GM18508 (cell line): ENCODE results near the gene CHRNA10.

Experiments
- ATAC-seq: cut with Tn5 transposase; IDR thresholded peaks from one replicate; pipeline ENCODE4 v1.9.1; 2021; ENCODE audit warnings: moderate number of reproducible peaks; ENCODE audit not compliant: insufficient read depth, unreplicated experiment

Gene CHRNA10, protein sequence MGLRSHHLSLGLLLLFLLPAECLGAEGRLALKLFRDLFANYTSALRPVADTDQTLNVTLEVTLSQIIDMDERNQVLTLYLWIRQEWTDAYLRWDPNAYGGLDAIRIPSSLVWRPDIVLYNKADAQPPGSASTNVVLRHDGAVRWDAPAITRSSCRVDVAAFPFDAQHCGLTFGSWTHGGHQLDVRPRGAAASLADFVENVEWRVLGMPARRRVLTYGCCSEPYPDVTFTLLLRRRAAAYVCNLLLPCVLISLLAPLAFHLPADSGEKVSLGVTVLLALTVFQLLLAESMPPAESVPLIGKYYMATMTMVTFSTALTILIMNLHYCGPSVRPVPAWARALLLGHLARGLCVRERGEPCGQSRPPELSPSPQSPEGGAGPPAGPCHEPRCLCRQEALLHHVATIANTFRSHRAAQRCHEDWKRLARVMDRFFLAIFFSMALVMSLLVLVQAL

GRCh38 chr11:3671334-3672254, at the start of gene CHRNA10:
Gene CHRNA10, minus strand, starts transcription at chr11:3671384. Its CDS starts 72 bp downstream, at chr11:3671312.
- no peak for ATAC-seq

- ATAC-seq: no peak
Observed at GRCh38 chr11:3712274-3712673, 41.1 kb upstream of the CHRNA10 start.

- no peak for ATAC-seq
Observed at GRCh38 chr11:3710485-3711259, 39.5 kb upstream of the CHRNA10 start.

GRCh38 chr11:3709977-3710376, 38.8 kb upstream of the CHRNA10 start:
- no peak for ATAC-seq

DNA sequence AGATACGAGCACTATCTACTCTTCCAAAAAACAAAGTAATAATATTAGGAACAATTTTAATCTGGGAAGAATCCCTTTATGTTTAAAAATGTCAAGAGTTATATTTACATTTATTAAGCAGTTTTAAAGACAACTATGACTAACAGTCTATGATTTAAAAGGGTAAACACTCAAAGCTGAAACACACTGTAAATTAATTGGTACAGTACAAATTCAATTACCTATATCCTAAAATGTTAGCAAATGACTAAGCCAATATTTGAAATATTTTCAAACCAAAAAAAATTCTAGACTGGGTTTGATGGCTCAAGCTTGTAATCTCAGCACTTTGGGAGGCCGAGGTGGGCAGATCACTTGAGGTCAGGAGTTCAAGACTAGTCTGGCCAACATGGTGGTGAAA, 36.0 kb upstream of the CHRNA10 start:
- ATAC-seq: no peak

GRCh38 chr11:3703383-3703782, 32.2 kb upstream of the CHRNA10 start:
- ATAC-seq: no peak

GRCh38 chr11:3700910-3701309, 29.7 kb upstream of the CHRNA10 start:
- ATAC-seq: no peak

- no peak for ATAC-seq
Observed at GRCh38 chr11:3700410-3700809, 29.2 kb upstream of the CHRNA10 start.

DNA sequence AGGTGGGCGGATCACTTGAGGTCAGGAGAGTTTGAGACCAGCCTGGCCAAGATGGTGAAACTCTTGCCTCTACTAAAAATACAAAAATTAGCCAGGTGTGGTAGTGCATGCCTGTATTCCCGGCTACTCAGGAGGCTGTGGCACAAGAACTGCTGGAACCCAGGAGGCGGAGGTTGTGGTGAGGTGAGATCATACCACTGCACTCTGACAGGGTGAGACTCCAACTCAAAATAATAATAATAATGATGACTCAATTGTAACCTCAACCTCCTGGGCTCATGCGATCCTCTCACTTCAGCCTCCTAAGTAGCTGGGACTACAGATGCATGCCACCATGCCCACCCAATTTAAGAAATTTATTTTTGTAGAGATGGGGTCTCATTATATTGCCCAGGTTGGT, 15.6 kb upstream of the CHRNA10 start:
- no peak for ATAC-seq

GRCh38 chr11:3685923-3686322, 14.7 kb upstream of the CHRNA10 start:
- ATAC-seq: no peak

GRCh38 chr11:3684819-3685172, 13.6 kb upstream of the CHRNA10 start:
- no peak for ATAC-seq

DNA sequence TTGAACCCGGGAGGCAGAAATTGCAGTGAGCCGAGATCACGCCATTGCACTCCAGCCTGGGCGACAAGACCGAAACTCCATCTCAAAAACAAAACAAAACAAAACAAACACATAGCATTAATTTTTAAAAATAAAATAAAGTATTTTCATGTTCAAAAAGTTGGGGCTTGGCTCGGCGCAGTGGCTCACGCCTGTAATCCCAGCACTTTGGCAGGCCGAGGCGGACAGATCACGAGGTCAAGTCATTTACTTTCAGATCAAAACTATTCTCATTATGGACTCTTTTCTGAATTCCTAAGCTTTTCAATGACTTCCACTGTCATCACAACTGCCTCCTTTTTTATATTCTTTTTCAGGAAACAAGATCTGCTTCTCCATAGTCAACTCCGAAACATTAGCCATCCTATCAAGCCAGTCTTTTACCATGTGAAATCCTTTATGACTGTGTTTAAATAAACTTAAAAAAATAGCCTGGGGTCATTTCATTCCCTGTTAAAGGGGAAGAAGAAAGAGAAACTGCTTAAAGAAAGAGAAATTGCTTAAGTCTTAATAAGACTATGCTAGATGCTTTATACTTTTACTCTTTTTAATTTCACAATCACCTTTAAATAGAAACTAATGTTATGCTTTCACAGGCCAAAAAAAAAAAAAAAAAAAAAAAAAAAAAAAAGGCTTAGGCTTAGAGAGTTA, 13.1 kb upstream of the CHRNA10 start:
- ATAC-seq: no peak

DNA sequence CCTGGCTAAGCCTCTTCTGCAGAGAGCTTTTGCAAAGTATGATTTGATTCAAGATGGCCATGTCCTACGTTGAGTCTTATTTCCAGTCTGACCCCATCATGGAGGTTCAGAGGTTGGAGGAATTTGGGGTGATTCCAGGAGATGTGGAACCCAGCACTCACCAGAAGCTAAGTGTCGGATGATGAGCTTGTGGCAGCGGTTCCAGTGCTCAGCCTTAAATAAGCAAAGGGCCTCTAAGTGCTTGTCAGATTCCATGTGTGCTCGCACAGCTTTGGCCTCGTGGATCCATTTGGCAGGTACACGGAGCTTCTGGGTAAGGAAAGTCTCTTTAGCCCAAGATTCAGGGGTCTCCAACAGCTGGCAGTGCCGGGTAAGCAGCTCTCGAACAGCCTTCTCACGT, 11.9 kb upstream of the CHRNA10 start:
- ATAC-seq: no peak

DNA sequence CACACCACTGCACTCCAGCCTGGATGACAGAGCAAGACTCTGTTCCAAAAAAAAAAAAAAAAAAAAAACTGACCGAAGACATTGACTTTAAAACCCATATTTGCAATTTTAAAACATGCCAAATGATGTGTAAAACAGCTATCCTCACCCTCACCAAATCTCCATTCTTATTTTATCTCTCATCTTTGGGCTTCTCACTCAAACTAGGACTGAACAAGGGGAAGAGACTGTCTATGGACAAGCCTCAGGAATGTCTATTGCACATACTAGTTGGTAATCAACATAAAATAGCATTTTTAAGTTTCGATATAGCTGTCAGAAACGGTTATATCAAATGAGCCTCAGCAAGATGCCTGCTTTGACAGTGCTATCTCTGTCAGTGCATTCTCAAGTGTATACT, 7.9 kb upstream of the CHRNA10 start:
- no peak for ATAC-seq

DNA sequence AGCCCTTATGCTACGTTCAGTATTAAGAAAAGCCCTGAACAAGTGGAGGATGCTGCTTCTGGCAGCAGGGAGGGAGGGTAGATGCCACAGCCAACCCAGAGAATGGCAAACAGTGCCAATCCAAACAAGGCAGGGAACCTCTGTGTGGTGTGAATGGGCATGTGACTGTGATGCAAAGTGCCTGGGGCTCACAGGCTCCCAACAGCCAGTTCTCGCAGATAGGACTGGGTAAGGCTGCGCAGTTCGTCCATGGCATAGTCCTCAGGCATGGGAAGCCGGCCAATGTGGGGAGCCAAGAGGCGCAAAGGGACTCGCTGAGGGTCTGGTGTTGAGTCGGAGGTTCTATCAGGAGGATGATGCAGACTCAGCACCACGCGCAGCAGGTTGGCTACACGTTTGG, 4.8 kb upstream of the CHRNA10 start:
- no peak for ATAC-seq

GRCh38 chr11:3674189-3674588, 3.0 kb upstream of the CHRNA10 start:
- no peak for ATAC-seq

DNA sequence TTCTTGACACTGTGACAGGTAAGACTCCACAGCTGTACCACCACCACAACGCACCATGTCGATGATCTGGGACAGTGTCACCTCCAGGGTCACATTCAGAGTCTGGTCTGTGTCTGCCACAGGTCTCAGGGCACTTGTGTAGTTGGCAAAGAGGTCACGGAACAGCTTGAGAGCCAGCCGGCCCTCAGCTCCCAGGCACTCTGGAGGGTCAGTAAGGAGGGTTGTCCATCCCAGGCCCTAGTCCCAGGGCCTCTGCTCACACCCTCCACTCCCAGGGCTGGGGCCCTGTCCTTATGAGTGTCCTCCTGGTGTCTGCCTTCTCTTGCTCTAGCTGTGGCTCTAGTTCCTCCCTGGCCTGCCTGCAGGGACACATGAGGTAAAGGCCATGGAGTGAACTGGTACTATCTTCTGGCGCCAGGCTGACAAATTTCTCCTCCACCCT, 1.4 kb downstream of the CHRNA10 start:
- no peak for ATAC-seq

- ATAC-seq: no peak
Observed at GRCh38 chr11:3669128-3669527, 2.1 kb downstream of the CHRNA10 start.

- no peak for ATAC-seq
Observed at GRCh38 chr11:3667149-3668035, 3.8 kb downstream of the CHRNA10 start.
